ENCODE measurements around the gene SMOC1.

The SMOC1 gene

GRCh38 chr14:69983317-69983716 is 104.1 kb downstream of the SMOC1 start:
- no peak for ATAC-seq

GRCh38 chr14:69985463-69985862 is 106.2 kb downstream of the SMOC1 start:
- no peak for ATAC-seq

- ATAC-seq = no peak
These were observed 107.1 kb downstream of the SMOC1 start for GRCh38 chr14:69986336-69986735.

DNA sequence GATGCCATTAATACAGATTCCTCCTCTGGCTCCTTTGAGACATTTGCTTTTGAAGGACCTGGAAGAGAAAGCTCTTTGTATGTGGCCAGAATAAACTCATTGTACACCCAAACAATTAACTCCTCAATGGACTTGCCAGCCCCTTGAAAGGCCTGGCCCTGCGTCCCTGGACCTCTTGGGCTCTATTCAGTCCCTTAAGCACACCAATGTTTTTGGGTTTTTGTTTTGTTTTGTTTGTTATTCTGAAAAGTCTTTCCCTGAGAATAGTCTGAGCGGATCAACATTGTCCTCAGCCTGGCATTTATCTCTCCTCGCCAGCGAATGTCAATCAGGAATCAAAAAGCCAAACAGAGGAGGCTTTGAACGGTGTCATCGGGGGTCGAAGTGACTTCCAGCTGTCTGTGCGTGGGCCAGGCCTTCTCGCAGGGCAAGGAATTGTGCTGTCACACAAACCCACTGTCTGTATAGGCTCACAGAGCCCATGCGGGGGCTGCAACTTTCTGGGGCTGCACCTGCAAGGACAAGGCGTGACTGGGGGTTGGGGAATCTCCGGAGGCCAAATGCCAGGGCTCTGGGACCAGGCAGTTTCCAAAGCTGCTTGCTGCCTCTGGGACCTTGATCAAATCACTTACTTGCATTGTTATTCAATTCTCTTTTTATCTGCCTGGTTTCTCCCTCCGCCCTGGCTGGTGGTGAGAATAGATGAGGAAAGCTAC is 108.3 kb downstream of the SMOC1 start:
- ATAC-seq = no peak

DNA sequence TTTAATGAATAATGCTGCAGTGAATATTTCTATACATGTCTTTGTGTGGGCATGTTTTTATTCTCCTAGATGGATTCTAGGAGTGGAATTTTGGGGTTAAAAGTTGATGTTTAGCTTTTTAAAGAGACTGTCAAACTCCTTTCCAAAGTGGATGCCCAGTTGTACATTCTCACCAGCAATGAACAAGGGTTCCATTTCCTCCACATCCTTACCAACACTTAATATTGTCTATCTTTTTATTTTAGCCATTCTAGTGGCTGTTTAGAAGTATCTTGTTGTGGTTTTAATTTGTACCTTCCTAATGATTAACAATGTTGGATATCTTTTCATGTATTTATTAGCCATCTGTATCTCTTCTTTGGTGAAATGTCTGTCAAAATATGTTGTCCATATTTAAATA is 109.8 kb downstream of the SMOC1 start:
- ATAC-seq = no peak

- ATAC-seq = no peak
These were observed 110.4 kb downstream of the SMOC1 start for GRCh38 chr14:69989622-69990021.

DNA sequence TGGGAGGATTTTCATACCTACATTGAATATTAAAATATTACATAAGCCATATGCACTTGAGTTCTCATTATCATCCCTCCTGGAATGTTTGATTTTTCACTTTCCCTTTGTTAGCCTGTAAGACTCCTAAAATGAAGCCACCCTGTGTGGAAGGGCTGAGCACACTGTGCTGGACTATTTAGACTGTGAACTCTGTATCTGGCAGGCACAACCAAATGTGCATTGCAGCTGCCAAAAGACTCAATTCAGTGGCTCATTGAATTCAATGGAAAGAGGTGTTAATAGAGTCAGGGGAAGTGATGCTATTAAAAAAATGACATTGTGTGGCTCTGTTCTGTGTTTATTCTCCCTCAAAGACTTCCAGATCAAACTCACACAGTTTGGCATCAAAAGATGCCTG is 111.1 kb downstream of the SMOC1 start:
- no peak for ATAC-seq

DNA sequence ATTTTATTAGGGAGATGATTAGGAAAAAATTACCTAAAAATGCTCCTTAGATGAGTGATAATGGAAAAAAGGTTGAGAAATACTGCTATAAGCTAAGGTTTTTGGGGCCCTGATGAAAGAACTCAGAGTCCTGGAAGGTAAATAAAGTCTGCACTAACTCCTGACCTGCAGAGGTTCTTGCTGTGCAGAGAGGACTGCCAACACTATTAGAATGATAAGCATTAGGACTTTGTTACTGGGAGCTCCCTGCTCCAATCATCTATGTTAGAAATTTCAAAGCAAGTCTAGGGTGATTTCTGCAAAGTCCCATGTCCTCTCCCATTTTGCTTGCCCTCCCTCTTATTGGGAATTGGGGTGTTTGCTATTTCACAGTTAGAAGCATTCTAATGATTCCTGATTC is 112.2 kb downstream of the SMOC1 start:
- no peak for ATAC-seq

- ATAC-seq = no peak
These were observed 113.3 kb downstream of the SMOC1 start for GRCh38 chr14:69992564-69992963.

- no peak for ATAC-seq
These were observed 114.1 kb downstream of the SMOC1 start for GRCh38 chr14:69993326-69993725.

GRCh38 chr14:69994002-69994401 is 114.8 kb downstream of the SMOC1 start:
- ATAC-seq = no peak

DNA sequence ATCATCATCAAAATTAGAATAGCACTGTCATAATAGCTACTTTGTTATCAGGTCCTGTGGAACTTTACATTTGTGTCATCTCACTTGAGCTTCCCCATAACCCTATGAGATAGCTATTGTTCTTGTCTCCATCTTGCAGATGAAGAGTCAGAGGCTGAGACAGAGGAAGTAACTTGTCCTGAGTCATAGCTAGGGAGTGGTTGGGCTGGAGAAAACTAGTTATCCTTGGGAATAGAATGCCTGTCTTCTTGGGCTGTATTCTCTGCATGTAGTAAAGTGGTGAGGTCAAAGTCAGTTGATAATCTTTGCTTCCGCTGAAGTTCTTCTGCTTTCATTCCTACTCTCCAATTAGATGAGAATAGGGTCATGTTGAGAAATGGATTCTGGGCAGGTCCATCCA is 117.0 kb downstream of the SMOC1 start:
- ATAC-seq = no peak

DNA sequence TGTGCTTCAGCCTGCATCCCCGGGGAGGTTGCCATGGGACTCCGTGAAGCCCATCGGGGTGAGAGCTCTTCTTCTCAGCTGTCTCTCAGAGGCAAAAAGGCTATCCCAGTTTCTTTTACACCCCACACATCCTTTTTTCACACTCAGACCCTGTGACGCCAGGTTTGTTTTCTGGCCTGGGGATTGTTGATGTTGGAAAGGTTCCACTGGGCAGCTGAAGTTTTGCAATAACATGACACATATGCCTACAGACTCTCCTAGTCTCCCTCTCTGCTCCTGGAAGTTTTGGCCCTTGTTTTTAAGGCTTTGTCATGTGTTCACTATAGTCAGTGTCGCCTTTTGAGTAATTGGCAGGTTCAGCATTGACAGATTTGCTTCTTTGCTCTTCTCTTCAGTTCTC is 118.6 kb downstream of the SMOC1 start:
- ATAC-seq = no peak

DNA sequence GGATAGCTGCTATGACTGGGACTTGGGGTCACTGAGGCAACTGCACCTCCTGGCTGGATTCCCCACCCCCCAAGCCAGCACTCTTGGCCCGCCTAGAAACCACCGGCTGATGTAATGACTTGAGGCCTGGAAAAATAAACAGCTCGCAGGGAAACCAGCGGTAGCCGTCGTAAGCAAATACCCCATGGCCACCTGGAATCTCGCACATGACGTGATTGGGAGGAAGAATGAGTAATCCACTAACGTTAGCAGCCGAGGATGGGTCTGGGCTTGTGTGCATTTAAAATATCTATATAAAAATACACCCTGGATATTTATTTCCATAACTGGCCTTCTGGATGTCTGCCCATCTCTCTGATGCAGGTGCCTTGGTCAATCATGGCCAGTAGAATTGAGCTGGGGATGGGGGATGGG is 120.1 kb downstream of the SMOC1 start:
- no peak for ATAC-seq

- no peak for ATAC-seq
These were observed 121.4 kb downstream of the SMOC1 start for GRCh38 chr14:70000601-70001000.

DNA sequence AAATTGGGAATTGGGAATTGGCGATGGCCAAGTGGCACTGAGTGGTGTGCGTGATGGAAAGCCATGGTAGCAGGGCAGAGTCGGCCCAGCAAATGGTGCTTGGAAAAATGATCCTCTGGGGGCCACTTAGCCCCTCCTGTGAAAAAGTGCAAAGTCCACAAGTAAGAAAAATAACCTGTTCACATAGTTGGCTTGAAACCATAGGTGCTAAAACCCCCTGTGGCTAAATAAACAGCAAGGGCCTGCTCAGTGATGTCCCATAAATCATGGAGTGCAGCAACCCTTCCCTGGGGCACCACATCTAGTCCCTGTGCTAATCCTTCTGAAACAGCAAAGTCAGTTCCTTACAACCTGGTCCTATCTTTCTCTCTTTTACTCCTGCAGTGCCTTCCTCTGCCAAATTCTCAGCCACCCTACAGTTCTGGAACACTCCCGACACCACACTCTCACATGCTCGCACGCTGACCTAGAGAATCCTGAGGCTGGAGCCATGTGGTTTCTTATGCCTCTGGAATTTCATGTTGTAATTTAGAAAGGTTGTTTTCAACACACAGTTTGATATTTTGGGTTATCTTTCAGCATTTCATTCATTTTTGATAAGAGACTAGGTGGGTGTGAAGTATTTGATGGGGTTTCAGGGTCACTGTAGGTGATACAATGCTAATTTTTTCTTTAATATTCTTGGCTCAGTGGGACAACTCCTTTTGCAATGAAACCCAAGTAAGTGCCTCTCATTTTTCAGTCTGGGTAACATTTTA is 123.6 kb downstream of the SMOC1 start:
- ATAC-seq = no peak

DNA sequence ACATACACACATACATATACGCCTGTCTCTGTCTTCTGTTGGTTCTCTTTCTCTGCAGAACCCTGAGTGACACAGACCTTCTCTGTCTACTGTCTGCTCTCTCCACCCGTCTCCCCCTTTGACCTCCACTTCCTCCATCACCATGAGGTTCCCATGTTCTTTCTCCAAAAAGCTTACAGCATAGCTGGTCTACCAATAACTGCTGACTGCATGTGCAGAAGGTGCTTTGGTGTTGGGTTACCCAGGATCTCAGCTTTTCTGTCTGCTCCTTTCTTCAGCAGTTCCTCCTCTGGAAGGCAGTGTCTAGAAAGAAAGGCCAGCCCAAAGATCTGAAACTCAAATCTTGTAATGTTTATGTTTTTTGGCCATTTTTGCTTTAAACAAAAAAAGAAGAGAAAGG is 125.6 kb downstream of the SMOC1 start:
- no peak for ATAC-seq

GRCh38 chr14:70005281-70005805 is 126.1 kb downstream of the SMOC1 start:
- no peak for ATAC-seq

- ATAC-seq = no peak
These were observed 127.5 kb downstream of the SMOC1 start for GRCh38 chr14:70006699-70007098.

DNA sequence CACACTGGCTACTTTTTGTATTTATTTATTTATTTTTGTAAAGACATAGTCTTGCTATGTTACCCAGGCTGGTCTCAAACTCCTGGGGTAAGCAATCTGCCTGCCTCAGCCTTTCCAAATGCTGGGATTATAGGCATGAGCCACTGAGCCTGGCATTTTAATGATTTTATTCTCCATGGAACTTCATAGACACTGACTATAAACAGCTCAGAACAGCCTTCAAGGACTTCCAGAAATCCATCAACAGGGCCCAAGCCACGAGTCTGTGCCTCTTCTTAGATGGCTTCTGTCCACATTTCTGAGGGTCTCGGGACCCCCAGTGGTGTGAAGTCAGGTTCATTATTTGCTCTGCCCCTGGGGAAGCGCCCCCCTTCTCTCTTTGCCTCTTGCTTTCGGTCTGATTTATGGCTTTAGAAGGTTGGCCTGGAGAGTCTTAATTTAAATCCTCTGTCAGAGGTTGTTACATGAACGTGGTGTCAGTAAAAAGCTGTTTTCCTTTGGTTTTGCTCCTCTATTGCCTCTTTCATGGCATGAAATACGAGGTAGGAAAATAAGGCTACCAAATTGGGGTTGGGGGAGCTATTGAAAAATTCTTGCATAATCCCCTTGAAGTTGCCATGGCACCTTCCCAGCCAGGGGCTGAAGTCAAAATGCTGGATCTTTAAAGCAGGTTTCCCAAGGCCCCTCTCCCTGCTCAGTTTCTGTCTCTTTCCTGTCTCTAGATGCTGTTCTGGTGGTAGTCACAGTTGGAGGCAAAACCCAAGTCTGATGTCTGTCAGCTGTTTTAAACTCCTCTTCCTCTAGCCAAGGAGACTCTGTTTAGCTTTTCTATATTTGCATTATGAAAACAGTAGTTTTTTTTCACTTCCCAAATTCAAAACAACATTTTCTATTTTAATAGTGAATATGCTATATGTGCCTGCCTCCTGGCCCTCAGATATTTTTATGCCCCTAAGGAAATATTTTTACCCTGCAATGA is 129.4 kb downstream of the SMOC1 start:
- no peak for ATAC-seq

GRCh38 chr14:70009961-70010360 is 130.7 kb downstream of the SMOC1 start:
- no peak for ATAC-seq

DNA sequence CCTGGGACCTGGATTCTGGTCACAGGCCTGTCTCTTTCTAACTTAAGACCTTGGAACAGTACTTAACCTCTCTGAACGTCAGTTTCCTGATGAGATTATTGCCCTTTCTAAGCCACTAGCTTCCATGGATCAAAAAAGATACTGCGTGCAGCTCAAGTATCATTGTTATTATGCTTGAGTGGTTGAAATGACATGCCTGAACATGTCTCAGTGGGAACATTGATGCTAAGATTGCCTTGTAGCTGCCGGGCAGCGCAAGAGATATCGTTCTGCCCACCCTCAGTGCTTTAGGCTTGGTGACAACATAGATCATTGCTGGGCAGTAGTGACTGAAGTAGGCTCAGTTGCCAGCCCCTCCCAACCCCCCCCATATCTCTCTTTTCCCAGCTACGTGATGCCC is 131.9 kb downstream of the SMOC1 start:
- no peak for ATAC-seq

DNA sequence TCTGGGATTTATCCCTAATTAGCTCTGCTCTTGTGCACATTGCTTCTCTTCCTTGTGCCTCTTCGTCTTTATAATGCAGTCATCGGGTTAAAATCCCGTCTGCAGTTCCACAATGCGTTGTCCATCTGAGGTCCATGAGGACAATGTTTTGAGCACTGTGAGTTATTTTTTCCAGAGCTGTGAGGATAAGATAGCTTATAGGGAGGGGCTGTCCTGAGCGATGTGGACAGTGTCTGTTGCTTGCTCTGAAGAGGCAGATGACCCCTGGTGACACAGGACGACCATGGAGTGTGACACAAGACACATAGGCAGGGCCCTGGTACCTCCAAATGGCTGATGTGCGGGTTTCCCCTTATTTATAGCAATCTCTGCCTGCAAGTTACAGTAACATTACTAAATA is 132.5 kb downstream of the SMOC1 start:
- no peak for ATAC-seq
